Stomach (tissue), 9 donors: ENCODE data around the gene IMPACT. TPM values are rescaled to one million over a fixed set of nuclear protein-coding genes. Genes with fewer than 3 reads are reported as not detected.

Experiments used
- DNase-seq, 2 donors: peaks; one replicate each; pipeline versions ENCODE4 v3.0.0 to v3.0.0-alpha.2; 2013 to 2019
- H3K27ac ChIP-seq, 5 donors: fragments of 200-600 bp in 4 of 5; sonication (generic) in 4 of 5; one replicate each; pipeline ENCODE4 v1.5.1; 2013 to 2019; ENCODE audit warnings: mild to moderate bottlenecking in 1 of 5, moderate library complexity in 1 of 5
- H3K27me3 ChIP-seq, 3 donors: fragments of 200-600 bp; sonication (generic); one replicate each; pipeline ENCODE4 v1.5.1; 2017 to 2019; ENCODE audit warnings: mixed run types in 1 of 3
- H3K36me3 ChIP-seq, 4 donors: fragments of 200-600 bp; sonication (generic); 1 replicate in 3 of 4; 2 replicates in 1 of 4; pipeline ENCODE4 v1.5.1; 2016 to 2019
- H3K4me1 ChIP-seq, 4 donors: fragments of 200-600 bp; sonication (generic); one replicate each; pipeline ENCODE4 v1.5.1; 2016 to 2019
- H3K4me3 ChIP-seq, 4 donors: fragments of 200-600 bp; sonication (generic) in 3 of 4; one replicate each; pipeline ENCODE4 v1.5.1; 2016 to 2019; ENCODE audit warnings: mild to moderate bottlenecking in 1 of 4
- H3K9me3 ChIP-seq, 4 donors: fragments of 200-600 bp; sonication (generic); one replicate each; pipeline ENCODE4 v1.5.1; 2016 to 2019
- EP300 ChIP-seq: sonication (generic); formaldehyde crosslinking; IDR thresholded peaks from one replicate; pipeline ENCODE4 v1.6.1; 2017; ENCODE audit warnings: antibody characterized with exemption
- POLR2A ChIP-seq, 4 donors: fragments of 450-650 bp; IDR thresholded peaks; one replicate each; pipeline ENCODE4 v1.6.1; 2016; ENCODE audit warnings: antibody characterized with exemption in 4 of 4, control low read depth in 2 of 4, mild to moderate bottlenecking in 1 of 4, moderate library complexity in 1 of 4
- POLR2AphosphoS5 ChIP-seq, 3 donors: sonication (generic); formaldehyde crosslinking; IDR thresholded peaks; one replicate each; pipeline ENCODE4 v1.6.1; 2016; ENCODE audit warnings: antibody characterized with exemption in 3 of 3
- WGBS, 5 donors: extraction: QIAGEN DNeasy Blood & Tissue Kit in 3 of 5; methylation state at CpG; one replicate each; pipeline versions ENCODE4 v1.1.5 to v1.1.7; 2013 to 2018; 5-methylcytosine and 5-hydroxymethylcytosine counted together
- intact Hi-C: fragments of 100-400 bp; cut with DNase I; formaldehyde crosslinking; loops from one replicate; pipeline ENCODE4 v1.15.1; 2023; ENCODE audit warnings: low total_unique reads
- polyA plus RNA-seq, 3 donors: library from polyadenylated mRNA; stranded (reverse); fragments of 200-250 nt; gene quantifications; one replicate each; pipeline ENCODE4 v1.2.3, GENCODE V29; 2013
- total RNA-seq, 5 donors: library from RNA; depleted of rRNA; stranded (reverse); fragments of >200 nt; gene quantifications; one replicate each; pipeline versions ENCODE4 v1.1.0 to v1.2.3, GENCODE V29; 2014 to 2016
- TF ChIP-seq, protein P1 (sequence below), 7 experiments: fragments of 450-650 bp in 4 of 7; fragments of 200-600 bp in 3 of 7; sonication (generic) in 3 of 7; IDR thresholded peaks; one replicate each; pipeline ENCODE4 v1.5.1; 2016 to 2019; ENCODE audit warnings: antibody characterized with exemption in 7 of 7, control low read depth in 2 of 7, mild to moderate bottlenecking in 1 of 7
- donor health status: healthy with polysubstance abuse.
- donor health status: Bipolar disorder and iron deficiency.
- donor health status: healthy.

The IMPACT gene
- total and polyA plus RNA-seq, 8 donors, result 4.6 to 33.0 (median 13.0) TPM

DNA sequence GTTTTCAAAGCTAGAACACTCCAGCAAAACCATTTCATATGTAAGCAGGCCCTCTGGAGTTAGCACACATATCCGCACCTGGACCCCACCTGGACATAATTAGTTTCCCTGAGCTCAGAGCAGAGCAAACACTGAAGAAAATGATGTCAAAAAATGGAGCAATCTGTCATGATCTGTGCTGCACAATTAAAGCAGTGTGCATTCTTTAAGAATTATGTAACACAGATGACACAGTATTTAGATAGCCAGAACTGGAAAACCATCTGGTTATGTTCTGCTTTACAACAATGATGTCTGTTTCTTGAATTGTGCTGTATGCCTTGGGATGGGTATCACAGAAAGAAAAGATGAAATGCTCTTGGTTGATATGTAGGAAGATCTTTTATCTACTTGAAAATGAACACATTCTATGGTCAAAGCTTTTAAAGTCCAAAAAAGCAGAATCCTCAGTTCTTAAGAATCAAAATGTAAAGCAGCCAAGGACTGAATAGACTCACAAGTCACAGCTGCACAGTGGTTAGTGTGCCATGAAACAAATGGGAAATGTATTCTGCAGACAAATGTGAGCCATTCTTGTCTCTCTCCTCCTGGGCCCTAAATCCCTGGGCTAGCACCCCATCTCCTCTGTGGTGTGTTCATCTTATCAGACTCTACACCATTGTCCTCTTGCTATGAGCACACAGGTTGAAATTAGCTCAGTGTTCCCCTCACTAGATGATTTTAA, 70.7 kb downstream of the IMPACT start:
- Histone ChIP-seq H3K4me3 (no peak overlapping the region), H3K27me3 (no peaks in the 10 kb centered on the region), H3K36me3 (no peaks in the 10 kb centered on the region), H3K9me3 (no peaks in the 10 kb centered on the region), H3K27ac (no peak overlapping the region), H3K4me1 (no peaks in the 10 kb centered on the region)
- peak in 1 of 2 donors; percentile 47 for DNase-seq
- intact Hi-C loops, result no loop called here
- 70 to 91% (median 76%) methylated on average over 1 of the region's 1 CpG for WGBS, 5 donors
- TF ChIP-seq POLR2AphosphoS5 (IDR thresholded peaks at IDR 0.05) (no peak), POLR2A (IDR thresholded peaks at IDR 0.05) (no peak), EP300 (no peak)
- TF ChIP-seq, protein P1, sequence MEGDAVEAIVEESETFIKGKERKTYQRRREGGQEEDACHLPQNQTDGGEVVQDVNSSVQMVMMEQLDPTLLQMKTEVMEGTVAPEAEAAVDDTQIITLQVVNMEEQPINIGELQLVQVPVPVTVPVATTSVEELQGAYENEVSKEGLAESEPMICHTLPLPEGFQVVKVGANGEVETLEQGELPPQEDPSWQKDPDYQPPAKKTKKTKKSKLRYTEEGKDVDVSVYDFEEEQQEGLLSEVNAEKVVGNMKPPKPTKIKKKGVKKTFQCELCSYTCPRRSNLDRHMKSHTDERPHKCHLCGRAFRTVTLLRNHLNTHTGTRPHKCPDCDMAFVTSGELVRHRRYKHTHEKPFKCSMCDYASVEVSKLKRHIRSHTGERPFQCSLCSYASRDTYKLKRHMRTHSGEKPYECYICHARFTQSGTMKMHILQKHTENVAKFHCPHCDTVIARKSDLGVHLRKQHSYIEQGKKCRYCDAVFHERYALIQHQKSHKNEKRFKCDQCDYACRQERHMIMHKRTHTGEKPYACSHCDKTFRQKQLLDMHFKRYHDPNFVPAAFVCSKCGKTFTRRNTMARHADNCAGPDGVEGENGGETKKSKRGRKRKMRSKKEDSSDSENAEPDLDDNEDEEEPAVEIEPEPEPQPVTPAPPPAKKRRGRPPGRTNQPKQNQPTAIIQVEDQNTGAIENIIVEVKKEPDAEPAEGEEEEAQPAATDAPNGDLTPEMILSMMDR (IDR thresholded peaks at IDR 0.05), result no peak

DNA sequence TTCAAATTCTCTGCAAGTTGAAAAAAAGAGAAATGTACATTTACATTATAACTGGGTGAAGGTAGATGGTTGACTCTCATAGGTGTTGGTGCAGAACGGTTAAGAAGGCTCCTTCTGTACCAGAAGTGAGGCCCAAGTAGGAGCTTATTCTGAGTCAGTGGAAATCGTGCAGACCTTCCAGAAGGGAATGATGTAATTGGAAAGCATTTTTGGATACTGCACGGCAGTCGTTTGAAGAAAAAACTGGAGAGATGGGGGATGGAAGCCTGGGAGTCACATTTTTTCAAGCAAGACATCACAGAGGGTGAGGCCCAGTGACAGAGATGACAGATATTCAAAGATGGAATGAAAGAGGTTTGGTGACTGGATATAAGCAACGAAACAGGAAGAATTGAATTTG, 73.3 kb downstream of the IMPACT start:
- DNase-seq, result peak in 1 of 2 donors; percentile 37
- TF ChIP-seq POLR2AphosphoS5 (IDR thresholded peaks at IDR 0.05), result no peak
- TF ChIP-seq, protein P1 (IDR thresholded peaks at IDR 0.05), result no peak
- TF ChIP-seq EP300, result no peak
- TF ChIP-seq POLR2A (IDR thresholded peaks at IDR 0.05), result no peak
- Histone ChIP-seq H3K9me3 (no peaks in the 10 kb centered on the region), H3K4me1 (no peaks in the 10 kb centered on the region), H3K36me3 (no peaks in the 10 kb centered on the region), H3K27ac (no peak overlapping the region), H3K4me3 (no peak overlapping the region), H3K27me3 (no peaks in the 10 kb centered on the region)
- intact Hi-C loops, result no loop called here
- WGBS, 5 donors, result 64 to 84% (median 75%) methylated on average over 5 of the region's 5 CpGs

DNA sequence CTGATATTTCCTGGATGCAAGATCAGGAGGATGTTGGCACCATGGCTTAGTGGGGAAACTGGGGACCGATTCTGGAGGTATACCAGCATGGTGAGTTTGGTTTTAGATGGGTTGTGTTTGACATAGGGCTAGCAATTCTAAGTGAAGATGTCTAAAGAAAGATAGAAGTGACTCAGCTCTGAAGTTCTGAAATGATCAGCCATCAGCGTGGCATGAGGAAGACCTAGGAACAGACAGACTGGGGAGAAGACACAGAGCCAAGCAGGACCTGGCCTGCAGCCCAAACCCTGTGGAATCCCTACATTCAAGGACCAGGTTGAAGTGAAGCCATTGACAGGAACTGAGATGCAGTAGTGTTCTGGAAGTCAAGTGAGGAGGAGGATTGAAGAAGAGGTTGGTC, 73.7 kb downstream of the IMPACT start:
- TF ChIP-seq POLR2AphosphoS5 (IDR thresholded peaks at IDR 0.05), result no peak
- TF ChIP-seq EP300, result no peak
- TF ChIP-seq, protein P1 (IDR thresholded peaks at IDR 0.05), result no peak
- TF ChIP-seq POLR2A (IDR thresholded peaks at IDR 0.05), result no peak
- H3K27me3 ChIP-seq, result no peaks in the 10 kb centered on the region
- WGBS, 5 donors, result 71 to 92% (median 86%) methylated on average over 2 of the region's 2 CpGs
- H3K27ac ChIP-seq, result no peak overlapping the region
- H3K4me3 ChIP-seq, result no peak overlapping the region
- H3K36me3 ChIP-seq, result no peaks in the 10 kb centered on the region
- DNase-seq, result no peak
- no peaks in the 10 kb centered on the region for H3K9me3 ChIP-seq
- intact Hi-C loops, result no loop called here
- no peaks in the 10 kb centered on the region for H3K4me1 ChIP-seq

DNA sequence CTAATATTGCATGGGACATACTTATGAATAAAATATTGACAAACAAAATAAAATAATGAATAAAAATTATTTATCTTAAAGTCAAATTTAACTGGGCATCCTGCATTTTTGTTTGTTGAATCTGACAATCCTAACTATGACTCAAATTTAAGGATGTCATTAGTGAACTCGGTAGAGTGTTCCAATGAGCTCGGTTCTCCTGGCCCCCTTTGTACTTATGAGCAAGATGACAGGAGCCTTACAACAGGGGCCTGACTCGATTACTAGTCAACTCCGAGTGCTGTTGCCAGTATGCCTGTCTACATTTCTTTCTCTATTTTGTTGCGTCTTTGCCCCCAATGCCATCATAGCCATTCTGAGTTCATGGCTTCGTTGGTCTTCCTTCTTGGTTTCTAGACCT, 74.3 kb downstream of the IMPACT start:
- H3K9me3 ChIP-seq, result no peaks in the 10 kb centered on the region
- no peaks in the 10 kb centered on the region for H3K36me3 ChIP-seq
- H3K27ac ChIP-seq, result no peak overlapping the region
- H3K4me1 ChIP-seq, result no peaks in the 10 kb centered on the region
- no peak overlapping the region for H3K4me3 ChIP-seq
- DNase-seq, result no peak
- no peaks in the 10 kb centered on the region for H3K27me3 ChIP-seq
- TF ChIP-seq POLR2AphosphoS5 (IDR thresholded peaks at IDR 0.05) (no peak), EP300 (no peak), POLR2A (IDR thresholded peaks at IDR 0.05) (no peak)
- TF ChIP-seq, protein P1 (IDR thresholded peaks at IDR 0.05), result no peak
- 86 to 96% (median 91%) methylated on average over 6 of the region's 6 CpGs for WGBS, 5 donors
- intact Hi-C loops, result no loop called here
